Activated CD8-positive, alpha-beta T cell treated with anti-CD3 and anti-CD28 coated beads for 36 hours (primary cell): ENCODE results near the gene CLCN1. TPM values are rescaled to one million over a fixed set of nuclear protein-coding genes. Genes with fewer than 3 reads are reported as not detected.

Source experiments
- ATAC-seq: fragments of 200-7000 bp; cut with Tn5 transposase; one replicate; pipeline ENCODE4 v1.10.0; 2021; ENCODE audit warnings: mild to moderate bottlenecking, moderate library complexity
- CTCF ChIA-PET: fragments of 350-600 bp; sonication (Branson Sonifier 250); formaldehyde crosslinking; loops from one replicate; lab custom pipeline; 2021; ENCODE audit warnings: antibody characterized with exemption; lab: Charles Lee
- POLR2A ChIA-PET: fragments of 350-600 bp; sonication (Branson Sonifier 250); formaldehyde crosslinking; loops from one replicate; lab custom pipeline; 2021; ENCODE audit warnings: antibody characterized with exemption; lab: Charles Lee
- DNase-seq: peaks from one replicate; pipeline ENCODE4 v3.0.0-alpha.2; 2020
- H3K27ac Mint-ChIP-seq: one replicate; pipeline ENCODE4 v1.8.0; 2021; ENCODE audit warnings: mild to moderate bottlenecking, mixed read lengths
- H3K27me3 Mint-ChIP-seq: one replicate; pipeline ENCODE4 v1.8.0; 2021; ENCODE audit warnings: mixed read lengths
- H3K36me3 Mint-ChIP-seq: one replicate; pipeline ENCODE4 v1.8.0; 2021; ENCODE audit warnings: low read depth, mixed read lengths
- H3K4me1 Mint-ChIP-seq: one replicate; pipeline ENCODE4 v1.8.0; 2021; ENCODE audit warnings: low read depth, mixed read lengths
- H3K4me3 Mint-ChIP-seq: one replicate; pipeline ENCODE4 v1.8.0; 2021; ENCODE audit warnings: mild to moderate bottlenecking, moderate library complexity, mixed read lengths
- H3K9me3 Mint-ChIP-seq: one replicate; pipeline ENCODE4 v1.8.0; 2021; ENCODE audit warnings: mixed read lengths
- intact Hi-C: fragments of 100-400 bp; cut with micrococcal nuclease; formaldehyde crosslinking; loops from one replicate; pipeline ENCODE4 v1.10.0; 2022
- total RNA-seq, 2 experiments: library from RNA; stranded (reverse); gene quantifications; one replicate each; pipeline ENCODE4 v1.2.3, GENCODE V29; 2021
- TF ChIP-seq, protein P1 (sequence below): fragments of 200-600 bp; IDR thresholded peaks from one replicate; pipeline ENCODE4 v1.8.0; 2022; ENCODE audit warnings: antibody characterized with exemption, mild to moderate bottlenecking

The CLCN1 gene
- total RNA-seq, 2 experiments from 2014 or later: 0.09 TPM; not detected in 1

- H3K9me3 Mint-ChIP-seq: no peaks in the 10 kb centered on the region
- no peaks in the 10 kb centered on the region for H3K36me3 Mint-ChIP-seq
- H3K4me3 Mint-ChIP-seq: no peak overlapping the region
- H3K27me3 Mint-ChIP-seq: peaks cover 5% of the 10 kb centered on the region
- ATAC-seq: no peak
- ChIA-PET CTCF (interaction anchor here (1.0 to 4.8 kb wide), 6 partner anchors 9 to 97 kb away, joined by 3 to 42 read pairs (median 6); no protein-coding TSS in a partner anchor), POLR2A (interaction anchor here (1.1 kb wide), 1 partner anchor 24 kb away, joined by 3 read pairs; no protein-coding TSS in a partner anchor)
- H3K27ac Mint-ChIP-seq: no peak overlapping the region
- intact Hi-C loops: no loop called here
- DNase-seq: no peak
- TF ChIP-seq, protein P1, sequence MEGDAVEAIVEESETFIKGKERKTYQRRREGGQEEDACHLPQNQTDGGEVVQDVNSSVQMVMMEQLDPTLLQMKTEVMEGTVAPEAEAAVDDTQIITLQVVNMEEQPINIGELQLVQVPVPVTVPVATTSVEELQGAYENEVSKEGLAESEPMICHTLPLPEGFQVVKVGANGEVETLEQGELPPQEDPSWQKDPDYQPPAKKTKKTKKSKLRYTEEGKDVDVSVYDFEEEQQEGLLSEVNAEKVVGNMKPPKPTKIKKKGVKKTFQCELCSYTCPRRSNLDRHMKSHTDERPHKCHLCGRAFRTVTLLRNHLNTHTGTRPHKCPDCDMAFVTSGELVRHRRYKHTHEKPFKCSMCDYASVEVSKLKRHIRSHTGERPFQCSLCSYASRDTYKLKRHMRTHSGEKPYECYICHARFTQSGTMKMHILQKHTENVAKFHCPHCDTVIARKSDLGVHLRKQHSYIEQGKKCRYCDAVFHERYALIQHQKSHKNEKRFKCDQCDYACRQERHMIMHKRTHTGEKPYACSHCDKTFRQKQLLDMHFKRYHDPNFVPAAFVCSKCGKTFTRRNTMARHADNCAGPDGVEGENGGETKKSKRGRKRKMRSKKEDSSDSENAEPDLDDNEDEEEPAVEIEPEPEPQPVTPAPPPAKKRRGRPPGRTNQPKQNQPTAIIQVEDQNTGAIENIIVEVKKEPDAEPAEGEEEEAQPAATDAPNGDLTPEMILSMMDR: no peak
- no peaks in the 10 kb centered on the region for H3K4me1 Mint-ChIP-seq
Measured at GRCh38 chr7:143337216-143337615, 21.3 kb downstream of the CLCN1 start.

DNA sequence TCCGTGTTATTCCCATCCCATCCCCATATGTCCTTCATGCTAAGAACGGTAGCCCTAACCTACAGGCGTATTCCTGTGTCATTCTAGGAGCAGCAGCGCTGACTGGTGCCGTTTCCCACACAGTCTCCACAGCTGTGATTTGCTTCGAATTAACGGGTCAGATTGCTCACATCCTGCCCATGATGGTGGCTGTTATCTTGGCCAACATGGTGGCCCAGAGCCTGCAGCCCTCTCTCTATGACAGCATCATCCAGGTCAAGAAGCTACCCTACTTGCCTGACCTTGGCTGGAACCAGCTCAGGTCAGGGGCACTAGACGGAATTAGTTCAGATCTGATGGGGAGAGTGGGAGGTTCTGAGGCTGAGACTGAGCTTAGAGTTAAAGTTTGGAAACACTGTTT, 25.9 kb downstream of the CLCN1 start:
- DNase-seq: no peak
- H3K4me3 Mint-ChIP-seq: no peak overlapping the region
- no peak for ATAC-seq
- peaks cover 7% of the 10 kb centered on the region for H3K4me1 Mint-ChIP-seq
- CTCF ChIA-PET: interaction anchor here (0.9 kb wide), 1 partner anchor 101 kb away, joined by 3 read pairs; no protein-coding TSS in a partner anchor
- H3K27me3 Mint-ChIP-seq: peaks cover 5% of the 10 kb centered on the region
- POLR2A ChIA-PET: no interaction called here
- TF ChIP-seq, protein P1: no peak
- no peak overlapping the region for H3K27ac Mint-ChIP-seq
- H3K36me3 Mint-ChIP-seq: no peaks in the 10 kb centered on the region
- intact Hi-C loops: no loop called here
- no peaks in the 10 kb centered on the region for H3K9me3 Mint-ChIP-seq

GRCh38 chr7:143343596-143343995, 27.7 kb downstream of the CLCN1 start:
- TF ChIP-seq, protein P1: no peak

GRCh38 chr7:143345428-143345900, 29.6 kb downstream of the CLCN1 start:
- peak; percentile 82 for DNase-seq
- CTCF ChIA-PET: interaction anchor here (0.6 to 4.7 kb wide), 34 partner anchors 9 to 145 kb away, joined by 3 to 42 read pairs (median 4); no protein-coding TSS in a partner anchor
- intact Hi-C loops: no loop called here
- no peaks in the 10 kb centered on the region for H3K9me3 Mint-ChIP-seq
- H3K4me3 Mint-ChIP-seq: peak overlapping the region; percentile 65
- POLR2A ChIA-PET: interaction anchor here (0.6 kb wide), 1 partner anchor 90 kb away, joined by 3 read pairs; no protein-coding TSS in a partner anchor
- TF ChIP-seq, protein P1: peak; percentile 67
- no peaks in the 10 kb centered on the region for H3K36me3 Mint-ChIP-seq
- peaks cover 7% of the 10 kb centered on the region for H3K4me1 Mint-ChIP-seq
- no peaks in the 10 kb centered on the region for H3K27me3 Mint-ChIP-seq
- no peak overlapping the region for H3K27ac Mint-ChIP-seq
- peak; percentile 100 for ATAC-seq

More at GRCh38 chr7:143343596-143343995, 27.7 kb downstream of the CLCN1 start:
- H3K27me3 Mint-ChIP-seq: peaks cover 2% of the 10 kb centered on the region
- peaks cover 7% of the 10 kb centered on the region for H3K4me1 Mint-ChIP-seq
- CTCF ChIA-PET: interaction anchor here (1.0 to 1.7 kb wide), 3 partner anchors 10 to 103 kb away, joined by 3 to 7 read pairs (median 4); no protein-coding TSS in a partner anchor
- no peaks in the 10 kb centered on the region for H3K36me3 Mint-ChIP-seq
- POLR2A ChIA-PET: no interaction called here
- H3K9me3 Mint-ChIP-seq: no peaks in the 10 kb centered on the region
- intact Hi-C loops: no loop called here
- ATAC-seq: no peak
- no peak overlapping the region for H3K27ac Mint-ChIP-seq
- H3K4me3 Mint-ChIP-seq: no peak overlapping the region
- no peak for DNase-seq

DNA sequence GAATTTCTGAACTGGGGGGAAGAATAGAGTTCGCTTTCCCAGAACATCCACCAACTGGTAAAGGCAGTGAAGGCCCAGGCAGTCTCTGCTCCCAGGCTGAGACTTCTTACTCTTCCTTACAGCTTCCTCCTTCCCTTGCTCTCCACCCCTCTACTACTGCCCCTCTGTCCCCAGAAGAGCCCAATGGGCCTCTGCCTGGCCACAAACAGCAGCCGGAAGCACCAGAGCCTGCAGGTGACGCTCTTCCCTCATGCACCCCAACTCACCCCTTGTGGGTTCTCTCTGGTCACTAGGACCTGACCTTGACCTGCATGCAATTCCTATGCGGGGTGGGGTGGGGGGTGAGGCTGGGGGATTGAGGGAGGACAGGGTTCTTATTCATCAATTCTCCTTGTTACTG, 30.1 kb downstream of the CLCN1 start:
- Mint-ChIP-seq H3K4me1 (peaks cover 7% of the 10 kb centered on the region), H3K9me3 (no peaks in the 10 kb centered on the region), H3K27ac (no peak overlapping the region), H3K36me3 (no peaks in the 10 kb centered on the region), H3K27me3 (no peaks in the 10 kb centered on the region), H3K4me3 (no peak overlapping the region)
- TF ChIP-seq, protein P1: no peak
- ChIA-PET POLR2A (no interaction called here), CTCF (interaction anchor here (0.6 to 4.7 kb wide), 30 partner anchors 8 to 145 kb away, joined by 3 to 42 read pairs (median 4); no protein-coding TSS in a partner anchor)
- ATAC-seq: no peak
- DNase-seq: no peak
- intact Hi-C loops: no loop called here
